Left renal pelvis (tissue), 4 donors: ENCODE data around the gene PPP1R13B. TPM values are rescaled to one million over a fixed set of nuclear protein-coding genes. Genes with fewer than 3 reads are reported as not detected.

ENCODE experiments used
- DNase-seq, 4 donors: peaks; one replicate each; pipeline ENCODE4 v3.0.0-alpha.2; 2013; ENCODE audit warnings: low read depth in 4 of 4, low spot score in 3 of 4
- polyA plus RNA-seq, 4 donors: library from polyadenylated mRNA; unstranded; fragments of 120-200 nt; gene quantifications; one replicate each; pipeline ENCODE4 v1.2.1, GENCODE V29; 2013; ENCODE audit not compliant: insufficient read length in 4 of 4

The PPP1R13B gene
- polyA plus RNA-seq, 4 donors = 14.5 to 38.8 (median 32.8) TPM

- no peak for DNase-seq
Measured at GRCh38 chr14:103716091-103716801, 131.1 kb downstream of the PPP1R13B start.

- peak; percentile 97 to 99 (median 98) for DNase-seq
Measured at GRCh38 chr14:103715052-103716000, 132.0 kb downstream of the PPP1R13B start, which contains the start of the genes XRCC3 and ZFYVE21. Gene XRCC3 (minus strand): TSS chr14:103715451. CDS start chr14:103711087, 4,364 bp downstream. Gene ZFYVE21 (plus strand): TSS chr14:103715810. CDS start chr14:103715842, 32 bp downstream.

GRCh38 chr14:103714063-103714724 lies 133.2 kb downstream of the PPP1R13B start:
- no peak for DNase-seq

- DNase-seq = no peak
Measured at GRCh38 chr14:103713304-103714062, 133.9 kb downstream of the PPP1R13B start.

- DNase-seq = no peak
Measured at GRCh38 chr14:103712633-103713247, 134.6 kb downstream of the PPP1R13B start.

GRCh38 chr14:103711516-103712431 lies 135.6 kb downstream of the PPP1R13B start:
- DNase-seq = no peak

GRCh38 chr14:103710771-103711377 lies 136.5 kb downstream of the PPP1R13B start:
- DNase-seq = no peak

- no peak for DNase-seq
Measured at GRCh38 chr14:103709814-103710213, 137.6 kb downstream of the PPP1R13B start.

GRCh38 chr14:103708750-103709187 lies 138.6 kb downstream of the PPP1R13B start:
- no peak for DNase-seq

- no peak for DNase-seq
Measured at GRCh38 chr14:103707329-103708263, 139.8 kb downstream of the PPP1R13B start.

DNA sequence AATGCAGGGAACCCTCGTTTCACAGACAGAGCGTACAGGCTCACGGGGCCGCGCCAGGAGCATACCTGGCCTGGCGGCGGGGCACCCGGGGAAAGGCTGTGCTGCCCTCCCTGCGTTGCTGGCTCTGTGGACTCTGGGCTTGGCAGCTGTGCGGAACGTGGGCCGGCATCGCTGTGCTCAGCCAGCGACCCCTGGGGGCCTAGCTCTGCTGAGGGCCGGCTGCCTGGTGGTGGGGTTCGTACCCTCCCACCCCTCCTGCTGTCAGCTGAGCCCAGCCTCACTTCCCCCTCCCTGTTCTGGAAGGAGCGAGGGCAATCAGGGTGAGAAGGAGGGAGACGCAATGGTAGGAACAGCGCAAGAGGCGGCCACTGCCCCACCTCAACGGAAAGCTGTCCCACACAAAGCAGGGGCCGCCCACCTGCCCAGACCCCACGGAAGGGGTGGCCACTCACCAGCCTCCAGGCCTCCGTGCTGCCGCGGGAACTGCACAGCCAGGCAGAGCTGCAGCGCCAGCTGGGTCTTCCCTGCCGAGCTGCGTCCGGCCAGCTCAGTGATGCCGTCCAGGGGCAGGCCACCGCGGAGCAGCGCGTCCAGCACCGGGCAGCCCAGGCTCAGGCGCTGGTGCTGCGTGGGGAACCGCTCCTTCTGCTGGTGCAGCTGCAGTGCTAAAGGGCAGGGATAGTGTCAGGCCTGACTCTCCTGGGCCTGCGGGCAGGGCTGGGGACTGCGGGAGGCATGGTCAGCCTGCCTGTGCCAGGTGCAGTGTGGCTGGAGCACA lies 140.6 kb downstream of the PPP1R13B start:
- no peak for DNase-seq

- DNase-seq = no peak
Measured at GRCh38 chr14:103705504-103706284, 141.7 kb downstream of the PPP1R13B start.

GRCh38 chr14:103705118-103705503 lies 142.3 kb downstream of the PPP1R13B start:
- DNase-seq = peak in 1 of 4 donors; percentile 44

GRCh38 chr14:103704708-103705107 lies 142.7 kb downstream of the PPP1R13B start:
- no peak for DNase-seq
